H9 (cell line): ENCODE results near the gene TSPAN9. TPM values are rescaled to one million over a fixed set of nuclear protein-coding genes. Genes with fewer than 3 reads are reported as not detected.

Experiments used
- DNase-seq: peaks from one replicate; pipeline ENCODE4 v3.0.0-alpha.2; 2017
- H2AFZ ChIP-seq: one replicate; pipeline ENCODE4 v1.6.1; 2013; ENCODE audit warnings: mild to moderate bottlenecking, low read length, control low read depth, moderate library complexity
- H2AK5ac ChIP-seq: 2 replicates; pipeline ENCODE4 v1.6.1; 2013; ENCODE audit warnings: low read length, control low read depth, mixed read lengths; ENCODE audit not compliant: insufficient read length
- H2BK120ac ChIP-seq: one replicate; pipeline ENCODE4 v1.6.1; 2013; ENCODE audit warnings: low read depth, mild to moderate bottlenecking, low read length, control low read depth, inconsistent platforms; ENCODE audit not compliant: poor library complexity, severe bottlenecking
- H2BK12ac ChIP-seq: 2 replicates; pipeline ENCODE4 v1.6.1; 2013; ENCODE audit warnings: low read length, control low read depth, mixed read lengths, low read depth; ENCODE audit not compliant: insufficient read length
- H2BK15ac ChIP-seq: 2 replicates; pipeline ENCODE4 v1.6.1; 2013; ENCODE audit warnings: low read depth, low read length, control low read depth
- H2BK20ac ChIP-seq: one replicate; pipeline ENCODE4 v1.6.1; 2013; ENCODE audit warnings: low read depth, mild to moderate bottlenecking, low read length, control low read depth, inconsistent platforms; ENCODE audit not compliant: poor library complexity, severe bottlenecking
- H2BK5ac ChIP-seq: 2 replicates; pipeline ENCODE4 v1.6.1; 2013; ENCODE audit warnings: low read length, control low read depth, mixed read lengths; ENCODE audit not compliant: insufficient read length
- H3K14ac ChIP-seq: 2 replicates; pipeline ENCODE4 v1.6.1; 2013; ENCODE audit warnings: low read length, control low read depth; ENCODE audit not compliant: insufficient read depth
- H3K18ac ChIP-seq: 2 replicates; pipeline ENCODE4 v1.6.1; 2013; ENCODE audit warnings: low read depth, mild to moderate bottlenecking, mixed read lengths, low read length, control low read depth; ENCODE audit not compliant: insufficient read length
- H3K23ac ChIP-seq: 2 replicates; pipeline ENCODE4 v1.6.1; 2013; ENCODE audit warnings: low read length, control low read depth, mixed read lengths, low read depth; ENCODE audit not compliant: insufficient read length
- H3K23me2 ChIP-seq: 2 replicates; pipeline ENCODE4 v1.6.1; 2013; ENCODE audit warnings: low read depth, mild to moderate bottlenecking, mixed read lengths, low read length, control low read depth; ENCODE audit not compliant: insufficient read length, poor library complexity, severe bottlenecking
- H3K27ac ChIP-seq: 2 replicates; pipeline ENCODE4 v1.5.1; 2013; ENCODE audit warnings: low read length, control low read depth, mixed read lengths, low read depth; ENCODE audit not compliant: insufficient read length
- H3K27me3 ChIP-seq: 2 replicates; pipeline ENCODE4 v1.6.1; 2013; ENCODE audit warnings: low read length, control low read depth, inconsistent platforms; ENCODE audit not compliant: insufficient read depth
- H3K4ac ChIP-seq: 2 replicates; pipeline ENCODE4 v1.6.1; 2013; ENCODE audit warnings: low read depth, mild to moderate bottlenecking, control low read depth, inconsistent platforms, low read length, moderate library complexity
- H3K4me1 ChIP-seq: 2 replicates; pipeline ENCODE4 v1.6.1; 2013; ENCODE audit warnings: low read length, control low read depth, inconsistent platforms; ENCODE audit not compliant: insufficient read depth
- H3K4me2 ChIP-seq: 2 replicates; pipeline ENCODE4 v1.6.1; 2013; ENCODE audit warnings: low read length, control low read depth, mixed read lengths; ENCODE audit not compliant: insufficient read length, insufficient read depth
- H3K56ac ChIP-seq: 2 replicates; pipeline ENCODE4 v1.6.1; 2013; ENCODE audit warnings: low read depth, mild to moderate bottlenecking, mixed read lengths, low read length, control low read depth; ENCODE audit not compliant: insufficient read length
- H3K79me1 ChIP-seq: 2 replicates; pipeline ENCODE4 v1.6.1; 2013; ENCODE audit warnings: low read depth, mild to moderate bottlenecking, moderate library complexity, low read length, control low read depth, inconsistent platforms; ENCODE audit not compliant: insufficient read depth, poor library complexity, severe bottlenecking
- H3K79me2 ChIP-seq: 2 replicates; pipeline ENCODE4 v1.6.1; 2013; ENCODE audit warnings: low read length, control low read depth, inconsistent platforms; ENCODE audit not compliant: insufficient read depth
- H3K9ac ChIP-seq: 2 replicates; pipeline ENCODE4 v1.6.1; 2013; ENCODE audit warnings: low read length, control low read depth, mixed read lengths; ENCODE audit not compliant: insufficient read length; ENCODE audit errors: extremely low read depth
- H3K9me3 ChIP-seq: one replicate; pipeline ENCODE4 v1.6.1; 2013; ENCODE audit warnings: low read depth, low read length, inconsistent platforms; ENCODE audit not compliant: control insufficient read depth
- H3T11ph ChIP-seq: one replicate; pipeline ENCODE4 v1.6.1; 2013; ENCODE audit warnings: mild to moderate bottlenecking, low read length, control low read depth, inconsistent platforms
- H4K20me1 ChIP-seq: one replicate; pipeline ENCODE4 v1.6.1; 2013; ENCODE audit not compliant: control insufficient read depth, insufficient read length, insufficient read depth
- H4K5ac ChIP-seq: 2 replicates; pipeline ENCODE4 v1.6.1; 2013; ENCODE audit warnings: low read depth, mild to moderate bottlenecking, mixed read lengths, low read length, control low read depth; ENCODE audit not compliant: insufficient read length
- H4K8ac ChIP-seq: replicated peaks from 2 replicates; pipeline ENCODE4 v1.6.1; 2013; ENCODE audit warnings: low read length, control low read depth, mixed read lengths, low read depth; ENCODE audit not compliant: insufficient read length
- H4K91ac ChIP-seq: 2 replicates; pipeline ENCODE4 v1.6.1; 2013; ENCODE audit warnings: low read depth, mild to moderate bottlenecking, moderate library complexity, mixed read lengths, low read length, control low read depth; ENCODE audit not compliant: insufficient read length
- H3K27ac Mint-ChIP-seq, 3 experiments: 2 replicates in 2 of 3; 3 replicates in 1 of 3; pipeline ENCODE4 v1.8.0; 2020 to 2021; ENCODE audit warnings: mixed read lengths in 3 of 3, mild to moderate bottlenecking in 1 of 3, moderate library complexity in 1 of 3
- H3K27me3 Mint-ChIP-seq: 2 replicates; pipeline ENCODE4 v1.8.0; 2021; ENCODE audit warnings: low read depth, mild to moderate bottlenecking, moderate library complexity, mixed read lengths
- H3K36me3 Mint-ChIP-seq, 3 experiments: 2 replicates in 2 of 3; 3 replicates in 1 of 3; pipeline ENCODE4 v1.8.0; 2020 to 2021; ENCODE audit warnings: low read depth in 3 of 3, mixed read lengths in 3 of 3; ENCODE audit not compliant: insufficient read depth in 1 of 3
- H3K4me1 Mint-ChIP-seq, 2 experiments: 2 replicates each; pipeline ENCODE4 v1.8.0; 2020; ENCODE audit warnings: mixed read lengths in 2 of 2
- H3K4me3 Mint-ChIP-seq, 2 experiments: 2 replicates in 1 of 2; 3 replicates in 1 of 2; pipeline ENCODE4 v1.8.0; 2020 to 2021; ENCODE audit warnings: mild to moderate bottlenecking in 2 of 2, mixed read lengths in 2 of 2, moderate library complexity in 1 of 2
- H3K9me3 Mint-ChIP-seq, 2 experiments: 2 replicates in 1 of 2; 3 replicates in 1 of 2; pipeline ENCODE4 v1.8.0; 2020; ENCODE audit warnings: mild to moderate bottlenecking in 2 of 2, mixed read lengths in 2 of 2, moderate library complexity in 1 of 2
- CTCF ChIP-seq: fragments of 200-600 bp; sonication (generic); conservative IDR thresholded peaks from 3 replicates; pipeline ENCODE4 v1.8.0; 2021; ENCODE audit warnings: antibody characterized with exemption, mild to moderate bottlenecking
- WGBS: extraction: QIAGEN DNeasy Blood & Tissue Kit; methylation state at CpG from one replicate; pipeline ENCODE4 v1.1.7; 2013; ENCODE audit warnings: missing lambda C conversion rate, low lambda C conversion rate, mixed read lengths; ENCODE audit not compliant: insufficient read length; ENCODE audit errors: extremely low coverage; 5-methylcytosine and 5-hydroxymethylcytosine counted together
- total RNA-seq: library from RNA; stranded (reverse); gene quantifications from 2 replicates; pipeline ENCODE4 v1.2.1, GENCODE V29; 2021

Gene TSPAN9
- total RNA-seq, 1 experiment from 2014 or later, result 19.0 TPM

- Histone ChIP-seq H2BK20ac (no peak overlapping the region), H4K20me1 (no peaks in the 10 kb centered on the region), H3K18ac (no peak overlapping the region), H3K56ac (no peak overlapping the region), H3K4ac (no peak overlapping the region), H3K79me1 (no peaks in the 10 kb centered on the region), H3K14ac (no peak overlapping the region), H2AFZ (no peak overlapping the region), H3K9ac (no peak overlapping the region), H2BK12ac (no peak overlapping the region), H3K9me3 (no peaks in the 10 kb centered on the region), H2BK5ac (no peak overlapping the region), H3K27ac (no peak overlapping the region), H3K27me3 (peaks cover 13% of the 10 kb centered on the region; the same call in 1 of the 2 replicates), H3K79me2 (no peaks in the 10 kb centered on the region), H4K91ac (no peak overlapping the region), H4K5ac (no peak overlapping the region), H3K4me2 (no peak overlapping the region), H4K8ac (no peak overlapping the region), H3K23ac (no peak overlapping the region), H2BK15ac (no peak overlapping the region), H2BK120ac (no peak overlapping the region), H3T11ph (no peak overlapping the region), H2AK5ac (no peak overlapping the region), H3K23me2 (peaks cover 14% of the 10 kb centered on the region), H3K4me1 (peaks cover 1% of the 10 kb centered on the region; the same call in 1 of the 2 replicates)
- Mint-ChIP-seq H3K4me3 (no peak overlapping the region; a peak in 1 of 5 replicates), H3K9me3 (peaks cover 0 to 3% of the 10 kb centered on the region in 2 experiments; a peak in 1 of 5 replicates), H3K27me3 (peaks cover 42% of the 10 kb centered on the region), H3K36me3 (peaks cover 3% of the 10 kb centered on the region in 3 experiments; a peak in 3 of 7 replicates), H3K4me1 (peaks cover 49 to 55% of the 10 kb centered on the region in 2 experiments), H3K27ac (peak overlapping the region in 1 of 3 experiments; percentile 26; a peak in 1 of 7 replicates)
- no CpG with 5 or more reads among the region's 2 CpGs for WGBS
- DNase-seq, result no peak
- no peak for TF ChIP-seq CTCF
These were observed 126.5 kb downstream of the TSPAN9 start for GRCh38 chr12:3203713-3204112.
